ENCODE results near the gene CLEC2B.

DNA sequence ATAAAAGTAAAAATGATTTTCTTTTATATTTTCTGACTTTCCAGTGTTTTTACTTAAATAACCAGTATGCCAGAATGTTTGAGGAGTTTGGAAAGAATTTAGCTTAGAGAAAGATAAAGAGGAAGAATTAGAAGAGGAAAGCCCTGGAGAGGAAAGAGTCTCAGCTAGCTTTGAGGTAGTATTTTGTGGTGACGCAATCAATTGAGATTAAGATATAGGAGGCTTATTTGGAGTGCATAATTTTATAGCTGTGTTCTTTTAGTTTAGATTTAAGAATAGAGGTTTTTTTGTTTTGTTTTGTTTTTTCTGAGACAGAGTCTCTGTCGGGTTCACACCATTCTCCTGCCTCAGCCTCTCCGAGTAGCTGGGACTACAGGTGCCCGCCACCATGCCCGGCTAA, 18.1 kb downstream of the CLEC2B start:
- TF ChIP-seq, protein P1, sequence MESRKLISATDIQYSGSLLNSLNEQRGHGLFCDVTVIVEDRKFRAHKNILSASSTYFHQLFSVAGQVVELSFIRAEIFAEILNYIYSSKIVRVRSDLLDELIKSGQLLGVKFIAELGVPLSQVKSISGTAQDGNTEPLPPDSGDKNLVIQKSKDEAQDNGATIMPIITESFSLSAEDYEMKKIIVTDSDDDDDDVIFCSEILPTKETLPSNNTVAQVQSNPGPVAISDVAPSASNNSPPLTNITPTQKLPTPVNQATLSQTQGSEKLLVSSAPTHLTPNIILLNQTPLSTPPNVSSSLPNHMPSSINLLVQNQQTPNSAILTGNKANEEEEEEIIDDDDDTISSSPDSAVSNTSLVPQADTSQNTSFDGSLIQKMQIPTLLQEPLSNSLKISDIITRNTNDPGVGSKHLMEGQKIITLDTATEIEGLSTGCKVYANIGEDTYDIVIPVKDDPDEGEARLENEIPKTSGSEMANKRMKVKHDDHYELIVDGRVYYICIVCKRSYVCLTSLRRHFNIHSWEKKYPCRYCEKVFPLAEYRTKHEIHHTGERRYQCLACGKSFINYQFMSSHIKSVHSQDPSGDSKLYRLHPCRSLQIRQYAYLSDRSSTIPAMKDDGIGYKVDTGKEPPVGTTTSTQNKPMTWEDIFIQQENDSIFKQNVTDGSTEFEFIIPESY (IDR thresholded peaks at IDR 0.05; ENCODE audit: borderline replicate concordance, low read depth) = no peak
- TF ChIP-seq, protein P2, sequence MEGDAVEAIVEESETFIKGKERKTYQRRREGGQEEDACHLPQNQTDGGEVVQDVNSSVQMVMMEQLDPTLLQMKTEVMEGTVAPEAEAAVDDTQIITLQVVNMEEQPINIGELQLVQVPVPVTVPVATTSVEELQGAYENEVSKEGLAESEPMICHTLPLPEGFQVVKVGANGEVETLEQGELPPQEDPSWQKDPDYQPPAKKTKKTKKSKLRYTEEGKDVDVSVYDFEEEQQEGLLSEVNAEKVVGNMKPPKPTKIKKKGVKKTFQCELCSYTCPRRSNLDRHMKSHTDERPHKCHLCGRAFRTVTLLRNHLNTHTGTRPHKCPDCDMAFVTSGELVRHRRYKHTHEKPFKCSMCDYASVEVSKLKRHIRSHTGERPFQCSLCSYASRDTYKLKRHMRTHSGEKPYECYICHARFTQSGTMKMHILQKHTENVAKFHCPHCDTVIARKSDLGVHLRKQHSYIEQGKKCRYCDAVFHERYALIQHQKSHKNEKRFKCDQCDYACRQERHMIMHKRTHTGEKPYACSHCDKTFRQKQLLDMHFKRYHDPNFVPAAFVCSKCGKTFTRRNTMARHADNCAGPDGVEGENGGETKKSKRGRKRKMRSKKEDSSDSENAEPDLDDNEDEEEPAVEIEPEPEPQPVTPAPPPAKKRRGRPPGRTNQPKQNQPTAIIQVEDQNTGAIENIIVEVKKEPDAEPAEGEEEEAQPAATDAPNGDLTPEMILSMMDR (IDR thresholded peaks at IDR 0.05) = no peak

All from SK-N-SH (cell line).